Glomerular endothelial cell (primary cell): ENCODE results near the gene TESPA1. TPM values are rescaled to one million over a fixed set of nuclear protein-coding genes. Genes with fewer than 3 reads are reported as not detected.
"Not testable (repeated sequence)": the region's sequence is repeated elsewhere in the genome, so short reads cannot be mapped to it uniquely, and the experiment has no call there.

Experiments used
- DNase-seq: peaks from one replicate; pipeline ENCODE4 v3.0.0-alpha.2; 2011; ENCODE audit warnings: low read depth, low spot score; ENCODE audit errors: extremely low read depth
- total RNA-seq: library from RNA; depleted of rRNA; stranded (reverse); fragments of >200 nt; gene quantifications from 2 replicates; pipeline ENCODE4 v1.2.3, GENCODE V29; 2015

TESPA1 gene
- not detected in 2 replicates for total RNA-seq

- DNase-seq: no peak
Measured at GRCh38 chr12:54984658-54985376, at the start of gene TESPA1. TSS of gene TESPA1 (minus strand) at chr12:54984762. CDS start at chr12:54974562, 10,200 bp downstream.

DNA sequence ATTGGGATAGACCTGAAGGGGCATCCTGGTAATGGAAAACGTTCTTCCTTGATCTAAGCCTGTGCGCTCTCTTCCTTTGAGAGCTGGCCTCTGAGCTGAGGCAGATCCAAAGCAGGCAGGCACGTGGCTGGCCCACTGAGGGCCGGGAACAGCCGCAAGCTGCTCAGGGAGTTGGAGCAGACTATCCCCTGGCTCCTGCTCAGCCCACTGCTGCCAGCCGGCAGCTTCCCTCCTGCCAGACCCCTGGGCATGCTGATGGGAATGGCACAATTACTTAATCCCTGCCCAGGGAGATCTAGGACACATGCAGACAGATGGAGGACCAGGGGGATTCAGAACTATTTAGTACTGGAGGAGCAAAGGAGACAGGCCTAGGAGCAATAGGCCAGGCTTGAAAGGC is 49.7 kb upstream of the TESPA1 start:
- no peak for DNase-seq

DNA sequence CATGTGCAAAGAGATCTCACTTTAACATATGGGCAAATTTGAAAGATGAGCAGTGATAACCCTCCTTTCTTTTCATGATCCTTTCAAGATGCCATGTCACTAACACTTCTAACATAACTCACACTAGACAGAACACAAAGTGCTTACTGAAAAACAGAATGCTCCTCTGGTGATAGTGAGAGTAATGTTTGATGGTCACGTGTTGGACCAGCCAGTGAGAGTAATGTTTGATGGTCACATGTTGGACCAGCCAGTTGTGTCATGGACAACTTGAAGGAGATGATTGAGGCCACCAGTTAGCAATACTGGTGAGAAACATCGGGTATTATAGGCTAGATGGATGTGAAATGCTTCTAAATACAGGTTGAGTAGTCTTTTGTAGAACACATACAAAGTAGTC is 40.9 kb upstream of the TESPA1 start:
- no peak for DNase-seq

DNA sequence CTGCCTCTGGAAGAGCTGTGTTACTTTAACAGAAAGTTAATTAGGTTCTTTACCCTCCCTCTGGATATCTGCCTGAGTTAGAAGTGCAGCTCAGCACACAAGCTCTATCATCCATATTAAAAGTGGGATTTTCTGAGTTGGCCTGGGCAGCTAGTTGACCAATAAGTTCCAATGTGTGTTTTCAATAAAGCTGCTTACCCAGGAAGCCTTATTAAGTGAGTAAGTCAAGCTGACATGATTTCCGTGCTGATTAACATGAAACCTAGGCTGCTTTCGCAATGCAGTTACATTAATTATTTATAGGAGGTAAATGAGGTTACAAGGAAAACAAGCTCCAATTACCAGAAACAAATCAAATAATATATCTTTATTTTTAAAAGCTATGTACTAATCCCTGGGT is 40.0 kb upstream of the TESPA1 start:
- DNase-seq: no peak

DNA sequence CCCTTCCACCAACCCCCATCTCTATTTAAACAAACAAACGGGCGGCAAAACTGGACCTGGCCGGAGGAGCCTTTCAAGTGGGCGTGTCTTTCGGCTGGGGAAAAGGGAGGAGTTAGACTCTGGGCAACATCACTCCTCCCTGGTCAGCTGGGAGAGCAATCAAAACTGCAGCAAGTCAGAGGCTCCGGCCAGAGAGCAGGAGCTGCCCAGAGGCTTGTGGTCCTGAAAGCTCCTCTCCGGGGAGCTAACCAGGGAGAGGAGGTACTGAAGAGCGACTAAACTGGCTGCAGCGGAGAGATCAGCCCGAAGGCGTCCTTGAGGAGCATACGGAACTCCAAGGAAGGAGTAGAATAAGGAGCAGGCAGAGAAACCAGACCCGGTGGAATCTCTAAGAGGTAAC is 35.2 kb upstream of the TESPA1 start, which contains the start of gene NEUROD4:
TSS of gene NEUROD4 (plus strand) at position 191 of the 400 bp plus-strand sequence. CDS start 6,466 bp downstream, outside the sequence.
- no peak for DNase-seq

GRCh38 chr12:55017416-55017925 is 32.9 kb upstream of the TESPA1 start:
- no peak for DNase-seq

DNA sequence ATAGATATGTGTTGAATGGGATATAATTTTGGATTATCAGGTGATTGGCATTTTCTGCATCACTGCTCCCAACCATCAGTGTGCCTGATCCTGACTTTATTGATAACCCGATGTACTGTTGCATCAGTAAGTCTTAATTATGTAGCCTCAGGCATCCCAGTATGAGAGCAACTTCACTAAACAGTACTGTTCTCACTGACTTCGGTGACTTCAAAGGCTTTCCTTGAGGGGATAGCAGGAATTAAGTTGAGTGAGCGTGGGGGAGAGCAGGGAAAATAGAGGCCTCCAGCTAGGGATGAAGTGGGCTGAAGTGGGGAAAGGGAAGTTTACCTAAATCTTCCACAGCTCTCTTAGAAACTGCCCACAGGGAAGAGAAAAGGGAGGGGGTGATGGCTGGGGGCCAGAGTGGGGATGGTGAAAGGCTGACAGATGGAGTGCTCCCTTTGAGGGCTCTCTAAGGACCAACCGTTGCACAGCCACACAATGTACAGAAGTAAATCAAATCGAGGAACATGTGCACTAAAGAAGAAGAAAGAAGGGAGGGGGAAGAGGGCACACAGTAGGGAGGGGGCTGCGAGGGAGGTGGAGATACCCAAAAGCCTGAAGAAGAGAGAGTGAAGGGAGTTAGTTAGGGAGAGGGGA is 24.5 kb upstream of the TESPA1 start:
- DNase-seq: no peak

DNA sequence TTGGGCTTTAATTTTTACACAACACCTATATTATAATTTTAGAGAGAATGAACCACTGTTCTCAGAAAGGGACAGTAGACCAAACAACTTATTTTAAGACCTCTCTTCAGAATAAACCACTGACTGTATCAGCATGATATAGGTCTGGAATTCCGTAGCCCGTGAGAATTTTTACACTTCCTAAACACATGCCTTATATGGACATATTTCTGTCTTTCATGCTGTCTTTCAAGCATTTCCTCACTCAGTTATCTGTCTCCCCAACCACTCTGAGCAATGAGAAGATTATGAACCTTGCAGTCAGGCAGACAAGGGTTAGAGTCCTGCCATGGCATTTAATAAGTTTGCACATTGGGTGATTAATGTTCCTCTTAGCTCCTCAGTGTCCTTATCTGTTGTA is 17.8 kb upstream of the TESPA1 start:
- no peak for DNase-seq

- DNase-seq: no peak
Measured at GRCh38 chr12:55001198-55001868, 16.8 kb upstream of the TESPA1 start.

- DNase-seq: no peak
Measured at GRCh38 chr12:54998958-54999510, 14.5 kb upstream of the TESPA1 start.

DNA sequence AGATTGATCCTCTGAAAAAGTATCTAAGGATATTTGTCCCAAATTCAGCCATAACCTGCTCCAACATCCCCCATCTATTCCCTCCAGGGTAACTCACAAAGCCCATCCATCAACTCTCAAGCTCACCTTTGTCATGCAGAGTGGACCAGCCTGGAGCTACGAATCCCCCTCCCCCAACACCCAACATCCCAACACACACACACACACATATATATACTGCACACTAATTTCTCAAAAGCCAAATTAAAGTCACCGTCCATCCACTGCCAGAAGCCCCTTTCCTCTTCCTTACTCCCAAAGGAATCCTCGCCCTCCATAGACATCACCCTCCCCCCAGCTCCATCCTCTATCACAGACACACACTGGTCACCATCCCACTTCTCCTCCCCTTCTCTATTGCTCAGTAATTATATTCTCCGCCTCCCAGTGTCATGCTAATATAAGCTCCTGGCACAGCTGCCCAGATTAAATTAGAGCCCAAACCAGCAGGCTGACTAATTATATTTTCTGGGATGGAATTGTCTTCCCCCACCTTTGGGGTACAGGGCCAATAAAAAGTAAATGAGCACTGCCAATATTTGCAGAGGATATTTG is 13.5 kb upstream of the TESPA1 start:
- DNase-seq: no peak

DNA sequence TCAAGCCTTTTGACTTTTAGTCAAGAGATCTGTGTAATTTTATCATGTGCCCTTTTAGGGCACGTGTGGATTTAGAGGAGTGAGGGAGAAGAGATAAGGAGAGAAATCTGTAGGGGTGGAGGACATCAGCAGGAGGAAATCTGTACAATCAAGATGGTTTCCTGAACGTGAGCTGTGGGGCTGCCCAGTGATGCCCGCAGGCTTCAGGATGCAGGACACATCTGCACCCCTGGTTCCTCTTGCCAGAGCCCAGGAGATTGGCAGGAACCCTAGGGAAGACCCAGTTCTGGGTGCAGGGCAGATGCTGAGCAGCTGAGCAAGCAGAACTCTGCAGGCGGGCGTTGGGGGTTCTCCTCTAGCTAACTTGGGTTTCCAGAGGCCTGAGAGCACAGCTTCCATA is 11.6 kb upstream of the TESPA1 start:
- DNase-seq: no peak

GRCh38 chr12:54993181-54993835 is 8.7 kb upstream of the TESPA1 start:
- DNase-seq: peak; percentile 42

DNA sequence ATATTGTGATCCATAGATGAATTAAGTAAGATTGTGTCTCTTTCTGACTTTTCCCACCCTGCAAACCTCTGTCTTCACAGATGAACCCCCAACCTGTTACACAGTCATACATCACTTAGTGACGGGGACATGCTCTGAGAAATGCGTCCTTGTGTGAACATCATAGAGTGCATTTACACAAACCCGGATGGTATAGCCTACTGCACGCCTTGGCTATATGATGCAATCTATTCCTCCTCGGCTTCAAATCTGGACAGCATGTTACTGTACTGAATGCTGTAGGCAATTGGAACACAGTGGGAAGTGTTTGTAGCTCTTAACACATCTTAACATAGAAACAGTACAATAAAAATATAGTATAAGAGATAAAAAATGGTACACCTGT is 7.4 kb upstream of the TESPA1 start:
- DNase-seq: no peak

GRCh38 chr12:54991161-54991990 is 6.8 kb upstream of the TESPA1 start:
- no peak for DNase-seq

DNA sequence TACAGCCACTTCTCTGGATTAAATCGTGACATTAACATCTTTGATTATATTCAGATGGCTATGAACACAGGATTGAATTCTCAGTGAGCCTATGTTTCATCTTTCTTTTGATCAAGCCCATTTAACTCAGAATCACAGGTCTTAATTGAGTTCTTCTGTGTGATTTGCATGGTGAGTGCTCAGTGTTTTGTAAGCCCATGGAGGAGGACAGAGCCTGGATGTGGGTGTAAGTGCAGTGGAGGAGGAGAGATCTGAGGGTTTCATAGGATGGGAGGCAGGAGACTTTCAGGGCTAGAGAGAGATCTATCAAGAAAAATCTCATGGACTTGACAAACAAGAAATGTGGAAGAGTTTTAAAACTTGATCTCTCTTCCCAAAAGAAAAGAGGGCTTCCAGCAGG is 5.3 kb upstream of the TESPA1 start:
- DNase-seq: no peak

GRCh38 chr12:54988402-54989054 is 4.0 kb upstream of the TESPA1 start:
- no peak for DNase-seq

GRCh38 chr12:54987611-54988231 is 3.2 kb upstream of the TESPA1 start:
- DNase-seq: no peak

GRCh38 chr12:54986773-54987172 is 2.2 kb upstream of the TESPA1 start:
- not testable (repeated sequence) for DNase-seq
